ENCODE measurements around the gene IMPA2.
"Not testable (repeated sequence)": the region's sequence is repeated elsewhere in the genome, so short reads cannot be mapped to it uniquely, and the experiment has no call there.

The IMPA2 gene

GRCh38 chr18:11951390-11951851 lies 29.9 kb upstream of the IMPA2 start:
- no peaks in the 10 kb centered on the region for H3K9me3 ChIP-seq (ENCODE audit: low read length)
- H3K27me3 ChIP-seq (ENCODE audit: insufficient read depth, low read length) = no peaks in the 10 kb centered on the region
- no peak overlapping the region for H3K4me3 ChIP-seq (ENCODE audit: low read length)
- no peaks in the 10 kb centered on the region for H3K36me3 ChIP-seq (ENCODE audit: insufficient read depth, low read length)
- no peak overlapping the region for H2AFZ ChIP-seq (ENCODE audit: low read depth, low read length)
- peaks cover 8% of the 10 kb centered on the region for H3K4me1 ChIP-seq (ENCODE audit: insufficient read depth, low read length)

DNA sequence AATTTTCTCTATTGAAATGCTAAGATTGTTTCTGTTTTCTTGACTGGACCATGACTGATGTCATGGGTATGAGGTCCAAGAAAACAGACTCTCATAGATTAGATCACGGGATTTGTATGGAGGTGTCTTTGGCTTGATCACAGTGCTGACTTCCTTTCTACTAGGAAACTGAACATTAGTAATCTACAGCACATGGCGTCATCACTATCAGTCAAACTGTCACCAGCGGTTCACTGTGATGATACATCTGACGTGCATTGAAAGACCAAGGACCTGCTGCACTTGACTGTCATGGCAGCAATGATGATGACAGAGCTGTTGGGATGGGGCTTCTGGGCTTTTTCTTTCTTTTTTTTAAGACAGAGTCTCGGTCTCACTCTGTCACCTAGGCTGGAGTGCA lies 28.2 kb upstream of the IMPA2 start:
- Histone ChIP-seq H3K27me3 (ENCODE audit: insufficient read depth, low read length) (no peaks in the 10 kb centered on the region), H3K4me3 (ENCODE audit: low read length) (no peak overlapping the region), H3K36me3 (ENCODE audit: insufficient read depth, low read length) (no peaks in the 10 kb centered on the region), H3K9me3 (ENCODE audit: low read length) (no peaks in the 10 kb centered on the region), H2AFZ (ENCODE audit: low read depth, low read length) (no peak overlapping the region), H3K4me1 (ENCODE audit: insufficient read depth, low read length) (no peaks in the 10 kb centered on the region)

DNA sequence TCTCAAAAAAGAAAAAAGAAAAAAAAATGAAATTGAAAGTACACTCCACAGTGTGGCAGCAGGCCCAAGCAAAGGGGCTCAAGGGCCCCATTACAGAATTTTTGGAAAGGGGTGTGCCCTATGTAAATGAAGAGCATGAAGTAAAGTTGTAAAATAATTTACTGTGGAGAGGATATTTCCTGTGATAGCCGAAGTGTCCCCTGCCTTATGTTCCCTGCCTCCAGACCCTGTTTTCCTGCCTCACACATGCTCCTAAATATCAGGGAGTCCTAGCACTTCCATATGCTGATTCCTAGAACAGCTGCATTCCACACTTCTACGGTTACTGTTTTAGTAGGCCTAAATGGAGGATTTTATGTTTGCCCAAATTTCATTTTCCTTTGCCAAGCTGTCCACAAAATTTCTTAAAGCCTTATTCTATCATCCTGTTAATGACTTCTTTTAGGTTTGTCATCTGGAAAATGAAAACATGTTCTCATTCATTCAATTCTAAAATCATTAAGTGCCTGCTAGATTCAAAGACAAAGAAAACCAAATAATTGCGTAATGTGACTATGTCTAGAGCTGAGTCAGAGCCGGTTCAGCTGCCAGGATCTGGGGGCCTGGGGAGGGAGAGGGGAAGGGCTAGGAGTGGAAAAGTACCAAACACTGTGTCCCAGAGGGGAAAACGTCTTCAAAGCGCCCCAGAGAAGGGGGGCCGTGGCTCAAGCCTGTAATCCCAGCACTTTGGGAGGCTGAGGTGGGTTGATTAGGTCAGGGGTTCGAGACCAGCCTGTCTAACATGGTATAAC lies 25.9 kb upstream of the IMPA2 start:
- no peaks in the 10 kb centered on the region for H3K27me3 ChIP-seq (ENCODE audit: insufficient read depth, low read length)
- no peaks in the 10 kb centered on the region for H3K36me3 ChIP-seq (ENCODE audit: insufficient read depth, low read length)
- no peak overlapping the region for H3K4me3 ChIP-seq (ENCODE audit: low read length)
- no peaks in the 10 kb centered on the region for H3K4me1 ChIP-seq (ENCODE audit: insufficient read depth, low read length)
- no peak overlapping the region for H2AFZ ChIP-seq (ENCODE audit: low read depth, low read length)
- H3K9me3 ChIP-seq (ENCODE audit: low read length) = no peaks in the 10 kb centered on the region

DNA sequence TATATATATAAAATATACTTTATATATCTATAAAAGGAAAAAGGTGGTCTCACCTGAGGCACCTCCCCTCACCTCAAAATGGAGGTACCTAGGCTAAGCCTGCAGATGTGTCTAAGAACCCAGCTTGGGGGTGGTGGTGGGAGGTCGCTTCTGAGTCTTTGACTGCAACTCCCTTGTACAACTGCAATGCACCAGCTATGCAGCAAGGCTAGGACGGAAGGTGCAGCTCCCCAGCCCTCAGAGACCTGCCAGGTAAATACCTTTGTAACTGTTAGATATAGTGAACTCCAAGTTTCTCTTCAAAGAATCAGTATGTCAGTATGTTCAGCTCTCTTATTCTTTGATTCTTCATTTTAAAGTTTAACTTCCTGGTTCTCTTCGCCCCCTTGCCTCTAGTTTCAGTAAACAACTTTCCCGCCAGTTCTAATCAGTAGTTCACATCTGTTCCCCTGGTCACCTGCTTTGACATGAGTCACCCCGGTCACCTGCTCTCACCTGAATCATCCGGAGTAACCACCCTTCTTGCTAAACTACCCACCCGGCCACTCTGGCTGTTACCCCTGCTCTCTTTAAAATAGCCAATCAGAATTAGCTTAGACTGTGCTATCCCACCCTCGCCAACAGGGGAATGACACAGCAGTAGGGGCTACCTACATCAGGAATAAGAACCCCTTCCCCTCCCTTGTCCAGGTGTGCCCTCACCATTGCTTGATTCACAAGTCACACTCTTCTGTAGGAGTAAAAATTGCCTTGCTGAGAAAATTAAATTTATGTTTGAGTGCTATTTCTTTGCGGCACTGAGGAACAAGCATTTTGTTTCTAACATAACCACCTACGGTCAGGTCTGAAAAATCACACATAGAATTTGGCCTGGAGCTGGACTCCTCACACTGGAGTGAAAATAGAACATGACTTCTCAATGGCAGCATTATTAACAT lies 24.7 kb upstream of the IMPA2 start:
- H3K4me3 ChIP-seq (ENCODE audit: low read length) = no peak overlapping the region
- H3K4me1 ChIP-seq (ENCODE audit: insufficient read depth, low read length) = peaks cover 4% of the 10 kb centered on the region
- H3K27me3 ChIP-seq (ENCODE audit: insufficient read depth, low read length) = no peaks in the 10 kb centered on the region
- no peaks in the 10 kb centered on the region for H3K9me3 ChIP-seq (ENCODE audit: low read length)
- H2AFZ ChIP-seq (ENCODE audit: low read depth, low read length) = no peak overlapping the region
- H3K36me3 ChIP-seq (ENCODE audit: insufficient read depth, low read length) = no peaks in the 10 kb centered on the region

DNA sequence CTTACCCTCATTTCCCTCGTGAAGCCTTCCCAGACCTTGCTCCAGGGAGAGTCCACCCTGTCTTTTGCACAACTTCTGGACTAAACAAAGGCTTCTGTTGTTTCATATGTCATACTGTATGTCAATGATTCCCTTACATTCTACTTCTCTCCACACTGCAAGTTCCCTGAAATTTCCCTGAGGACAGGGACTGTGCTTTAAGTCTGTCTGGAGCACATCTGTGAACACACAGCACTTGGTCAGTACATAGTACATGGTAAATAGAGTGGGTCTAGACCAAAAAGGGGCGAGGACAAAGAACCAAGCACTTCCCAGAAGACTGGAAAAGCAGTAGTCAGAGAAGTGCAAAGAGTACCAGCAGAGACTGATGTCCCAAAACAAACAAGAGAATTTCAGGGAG lies 23.7 kb upstream of the IMPA2 start:
- Histone ChIP-seq H2AFZ (ENCODE audit: low read depth, low read length) (no peak overlapping the region), H3K4me3 (ENCODE audit: low read length) (no peak overlapping the region), H3K27me3 (ENCODE audit: insufficient read depth, low read length) (no peaks in the 10 kb centered on the region), H3K36me3 (ENCODE audit: insufficient read depth, low read length) (no peaks in the 10 kb centered on the region), H3K4me1 (ENCODE audit: insufficient read depth, low read length) (peaks cover 7% of the 10 kb centered on the region), H3K9me3 (ENCODE audit: low read length) (no peaks in the 10 kb centered on the region)

DNA sequence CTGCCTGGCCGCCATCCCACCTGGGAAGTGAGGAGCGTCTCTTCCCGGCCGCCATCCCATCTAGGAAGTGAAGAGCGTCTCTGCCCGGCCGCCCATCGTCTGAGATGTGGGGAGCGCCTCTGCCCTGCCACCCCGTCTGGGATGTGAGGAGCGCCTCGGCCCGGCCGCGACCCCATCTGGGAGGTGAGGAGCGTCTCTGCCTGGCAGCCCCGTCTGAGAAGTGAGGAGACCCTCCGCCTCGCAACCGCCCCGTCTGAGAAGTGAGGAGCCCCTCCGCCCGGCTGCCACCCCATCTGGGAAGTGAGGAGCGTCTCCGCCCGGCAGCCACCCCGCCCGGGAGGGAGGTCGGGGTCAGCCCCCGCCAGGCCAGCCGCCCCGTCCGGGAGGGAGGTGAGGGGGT lies 21.7 kb upstream of the IMPA2 start:
- H3K27me3 ChIP-seq (ENCODE audit: insufficient read depth, low read length); H3K4me3 ChIP-seq (ENCODE audit: low read length); H2AFZ ChIP-seq (ENCODE audit: low read depth, low read length); H3K9me3 ChIP-seq (ENCODE audit: low read length); H3K36me3 ChIP-seq (ENCODE audit: insufficient read depth, low read length); H3K4me1 ChIP-seq (ENCODE audit: insufficient read depth, low read length): not testable (repeated sequence)

- Histone ChIP-seq H3K4me1 (ENCODE audit: insufficient read depth, low read length) (peaks cover 9% of the 10 kb centered on the region), H3K4me3 (ENCODE audit: low read length) (no peak overlapping the region), H2AFZ (ENCODE audit: low read depth, low read length) (no peak overlapping the region), H3K27me3 (ENCODE audit: insufficient read depth, low read length) (no peaks in the 10 kb centered on the region), H3K9me3 (ENCODE audit: low read length) (no peaks in the 10 kb centered on the region), H3K36me3 (ENCODE audit: insufficient read depth, low read length) (no peaks in the 10 kb centered on the region)
These were observed 20.4 kb upstream of the IMPA2 start for GRCh38 chr18:11960743-11961380.

- Histone ChIP-seq H3K4me3 (ENCODE audit: low read length) (no peak overlapping the region), H3K4me1 (ENCODE audit: insufficient read depth, low read length) (peaks cover 9% of the 10 kb centered on the region), H3K27me3 (ENCODE audit: insufficient read depth, low read length) (no peaks in the 10 kb centered on the region), H3K36me3 (ENCODE audit: insufficient read depth, low read length) (no peaks in the 10 kb centered on the region), H3K9me3 (ENCODE audit: low read length) (no peaks in the 10 kb centered on the region), H2AFZ (ENCODE audit: low read depth, low read length) (no peak overlapping the region)
These were observed 18.7 kb upstream of the IMPA2 start for GRCh38 chr18:11962597-11962996.

GRCh38 chr18:11963991-11964484 lies 17.3 kb upstream of the IMPA2 start:
- Histone ChIP-seq H3K4me1 (ENCODE audit: insufficient read depth, low read length) (peaks cover 9% of the 10 kb centered on the region), H3K36me3 (ENCODE audit: insufficient read depth, low read length) (no peaks in the 10 kb centered on the region), H3K4me3 (ENCODE audit: low read length) (no peak overlapping the region), H3K27me3 (ENCODE audit: insufficient read depth, low read length) (no peaks in the 10 kb centered on the region), H3K9me3 (ENCODE audit: low read length) (no peaks in the 10 kb centered on the region), H2AFZ (ENCODE audit: low read depth, low read length) (no peak overlapping the region)

GRCh38 chr18:11969904-11970835 lies 11.1 kb upstream of the IMPA2 start:
- no peak overlapping the region for H3K4me3 ChIP-seq (ENCODE audit: low read length)
- no peak overlapping the region for H2AFZ ChIP-seq (ENCODE audit: low read depth, low read length)
- H3K4me1 ChIP-seq (ENCODE audit: insufficient read depth, low read length) = no peaks in the 10 kb centered on the region
- peaks cover 2% of the 10 kb centered on the region for H3K9me3 ChIP-seq (ENCODE audit: low read length)
- no peaks in the 10 kb centered on the region for H3K36me3 ChIP-seq (ENCODE audit: insufficient read depth, low read length)
- H3K27me3 ChIP-seq (ENCODE audit: insufficient read depth, low read length) = no peaks in the 10 kb centered on the region

- H3K9me3 ChIP-seq (ENCODE audit: low read length); H3K27me3 ChIP-seq (ENCODE audit: insufficient read depth, low read length); H2AFZ ChIP-seq (ENCODE audit: low read depth, low read length); H3K4me1 ChIP-seq (ENCODE audit: insufficient read depth, low read length); H3K4me3 ChIP-seq (ENCODE audit: low read length); H3K36me3 ChIP-seq (ENCODE audit: insufficient read depth, low read length): not testable (repeated sequence)
These were observed 10.5 kb upstream of the IMPA2 start for GRCh38 chr18:11970836-11971226.

All from neuron (in vitro differentiated cells).